GM12878 (cell line): ENCODE results near the gene REPS2. TPM values are rescaled to one million over a fixed set of nuclear protein-coding genes. Genes with fewer than 3 reads are reported as not detected.

Experiments
- ATAC-seq: fragments of 200-7000 bp; cut with Tn5 transposase; 3 replicates; pipeline ENCODE4 v1.9.1; 2020; ENCODE audit warnings: mild to moderate bottlenecking, moderate library complexity
- BruUV-seq: library from RNA; stranded (reverse); fragments of 400-500 nt; replicated peaks from 2 replicates; lab custom pipeline; 2021; lab: Mats Ljungman, UMichigan
- CTCF ChIA-PET: fragments of 300-600 bp; sonication (Branson Sonifier 250); formaldehyde crosslinking; extraction: SDS; loops from one replicate; lab custom pipeline; 2021; ENCODE audit warnings: inconsistent platforms; lab: Yijun Ruan, JAX
- POLR2A ChIA-PET: fragments of 350-600 bp; formaldehyde crosslinking; extraction: SDS; loops from one replicate; lab custom pipeline; 2021; ENCODE audit warnings: inconsistent platforms; lab: Charles Lee
- RAD21 ChIA-PET: fragments of 300-600 bp; sonication (Branson Sonifier 250); formaldehyde crosslinking; loops from one replicate; lab custom pipeline; 2023; ENCODE audit warnings: antibody characterized with exemption; ENCODE audit not compliant: unreplicated experiment; lab: Charles Lee
- SMC1A ChIA-PET: fragments of 300-600 bp; sonication (Branson Sonifier 250); formaldehyde crosslinking; loops from one replicate; lab custom pipeline; 2023; ENCODE audit not compliant: unreplicated experiment, uncharacterized antibody; lab: Charles Lee
- DNase-seq: peaks from one replicate; pipeline ENCODE4 v3.0.0-alpha.2; 2011; ENCODE audit warnings: low read depth, low spot score
- FAIRE-seq: peaks from 3 replicates; lab custom pipeline; 2011; peaks lifted over from hg19 to GRCh38; lab: Jason Lieb, UNC
- H2AFZ ChIP-seq: 2 replicates; pipeline ENCODE4 v1.6.0; 2011; ENCODE audit warnings: low read depth, low read length, control low read depth; ENCODE audit not compliant: control insufficient read depth
- H3K27ac ChIP-seq: 2 replicates; pipeline ENCODE4 v1.5.1; 2011; ENCODE audit warnings: control low read depth; ENCODE audit not compliant: control insufficient read depth, insufficient read depth
- H3K27me3 ChIP-seq, 2 experiments: replicated peaks in 1 of 2; 2 replicates each; pipeline versions ENCODE4 v1.6.0 to v1.6.1; 2011; ENCODE audit warnings: low read length in 1 of 2; ENCODE audit not compliant: control insufficient read depth in 2 of 2, insufficient read depth in 2 of 2
- H3K36me3 ChIP-seq, 2 experiments: 2 replicates each; pipeline ENCODE4 v1.5.1; 2011; ENCODE audit warnings: low read length in 1 of 2; ENCODE audit not compliant: control insufficient read depth in 2 of 2, insufficient read depth in 2 of 2
- H3K4me1 ChIP-seq: 2 replicates; pipeline ENCODE4 v1.6.1; 2011; ENCODE audit warnings: mild to moderate bottlenecking, low read length, moderate library complexity, mixed read lengths; ENCODE audit not compliant: control insufficient read depth, insufficient read depth
- H3K4me2 ChIP-seq: 2 replicates; pipeline ENCODE4 v1.6.0; 2011; ENCODE audit warnings: control low read depth; ENCODE audit not compliant: control insufficient read depth, insufficient read depth
- H3K4me3 ChIP-seq: fragments of 200-600 bp; sonication (generic); 2 replicates; pipeline ENCODE4 v1.5.1; 2016
- H3K79me2 ChIP-seq: 2 replicates; pipeline ENCODE4 v1.6.0; 2011; ENCODE audit warnings: low read length; ENCODE audit not compliant: control insufficient read depth, insufficient read depth
- H3K9ac ChIP-seq: 2 replicates; pipeline ENCODE4 v1.8.0; 2011; ENCODE audit warnings: low read length, control low read depth, mixed read lengths; ENCODE audit not compliant: control insufficient read depth, insufficient read depth
- H3K9me3 ChIP-seq: replicated peaks from 3 replicates; pipeline ENCODE4 v1.5.1; 2011; ENCODE audit warnings: mild to moderate bottlenecking, low read length; ENCODE audit not compliant: control insufficient read depth, insufficient read depth
- H4K20me1 ChIP-seq: 2 replicates; pipeline ENCODE4 v1.6.0; 2011; ENCODE audit not compliant: control insufficient read depth, insufficient read depth
- CBX5 ChIP-seq: sonication (generic); IDR thresholded peaks from 2 replicates; pipeline ENCODE4 v1.6.1; 2016; ENCODE audit warnings: low read depth, moderate library complexity, mild to moderate bottlenecking, inconsistent platforms
- CTCF ChIP-seq, 3 experiments: IDR thresholded peaks in 2 of 3; conservative IDR thresholded peaks in 1 of 3; 2 replicates each; pipeline ENCODE4 v1.5.1; 2011; ENCODE audit warnings: low read depth in 3 of 3, low read length in 3 of 3, mild to moderate bottlenecking in 3 of 3, control low read depth in 2 of 3, moderate library complexity in 2 of 3, inconsistent platforms in 1 of 3, mixed read lengths in 1 of 3; ENCODE audit not compliant: control insufficient read depth in 2 of 3, insufficient read depth in 1 of 3; ENCODE audit errors: extremely low read depth in 1 of 3
- IKZF1 ChIP-seq: fragments of 450-650 bp; conservative IDR thresholded peaks from 2 replicates; pipeline ENCODE4 v1.6.1; 2017; ENCODE audit warnings: antibody characterized with exemption, mild to moderate bottlenecking
- MEF2B ChIP-seq: fragments of 450-650 bp; IDR thresholded peaks from 2 replicates; pipeline ENCODE4 v1.6.1; 2018; ENCODE audit warnings: mild to moderate bottlenecking, moderate library complexity; ENCODE audit not compliant: partially characterized antibody, poor library complexity, severe bottlenecking
- SMC3 ChIP-seq: IDR thresholded peaks from 2 replicates; pipeline ENCODE4 v1.6.1; 2011; ENCODE audit warnings: low read length, improper control_type of control experiment, borderline replicate concordance
- SRF ChIP-seq, 2 experiments: IDR thresholded peaks; 2 replicates each; pipeline ENCODE4 v1.6.1; 2011; ENCODE audit warnings: low read depth in 2 of 2, low read length in 2 of 2, mild to moderate bottlenecking in 1 of 2, moderate library complexity in 1 of 2
- ZNF592 ChIP-seq: fragments of 450-650 bp; IDR thresholded peaks from 2 replicates; pipeline ENCODE4 v1.6.1; 2017; ENCODE audit warnings: mild to moderate bottlenecking, moderate library complexity
- WGBS: methylation state at CpG from one replicate; pipeline ENCODE4 v1.1.6; 2016; ENCODE audit warnings: low lambda C conversion rate; ENCODE audit not compliant: insufficient replicate concordance, insufficient coverage; ENCODE audit errors: missing lambda C conversion rate; 5-methylcytosine and 5-hydroxymethylcytosine counted together
- in situ Hi-C: fragments of 300-500 bp; cut with MboI; formaldehyde crosslinking; loops from 9 replicates; pipeline ENCODE4 v1.14.3; 2018; ENCODE audit warnings: mixed read lengths
- intact Hi-C: fragments of 100-400 bp; cut with micrococcal nuclease; formaldehyde crosslinking; loops from one replicate; pipeline ENCODE4 v1.14.2; 2022; ENCODE audit not compliant: unreplicated experiment
- polyA plus RNA-seq, 11 experiments: library from polyadenylated mRNA; depleted of rRNA in 4 of 11; unstranded in 6 of 11; stranded (reverse) in 5 of 11; fragments of >200 nt; fragmentation: Nextera tagmentation in 4 of 11; fragmentation: Illumina TruSeq in 1 of 11; extraction: Ambion mirVana in 4 of 11; extraction: Trizol in 1 of 11; gene quantifications; 1 replicate in 1 of 11; 2 replicates in 10 of 11; pipeline versions ENCODE4 v1.2.1 to v1.2.3, GENCODE V29; 2011 to 2016; ENCODE audit warnings: inconsistent platforms in 2 of 11, missing spikeins in 2 of 11, low read depth in 1 of 11
- total RNA-seq, 4 experiments: library from RNA; depleted of rRNA in 3 of 4; stranded (reverse); fragments of >200 nt in 3 of 4; fragmentation: Illumina TruSeq in 1 of 4; extraction: Trizol in 1 of 4; gene quantifications; 2 replicates each; pipeline versions ENCODE4 v1.2.1 to v1.2.3, GENCODE V29; 2013 to 2021
- TF ChIP-seq, protein P1 (sequence below): fragments of 450-650 bp; IDR thresholded peaks from 2 replicates; pipeline ENCODE4 v1.6.1; 2017; ENCODE audit warnings: mild to moderate bottlenecking, low read depth, inconsistent platforms; ENCODE audit not compliant: poor library complexity, severe bottlenecking

Gene REPS2
- total and polyA plus RNA-seq, 10 of the 15 experiments (the other 5 are each of a cell fraction or from before 2014, with no cell fraction given), result 2.1 to 6.8 (median 3.9) TPM

- in situ Hi-C loops, result no loop called here
- BruUV-seq, result no TSS peak
These were observed 84.3 kb downstream of the REPS2 start for GRCh38 chrX:17030580-17031270.

More at GRCh38 chrX:17030580-17031270, 84.3 kb downstream of the REPS2 start:
- no peak for DNase-seq
- Histone ChIP-seq H3K4me2 (no peak overlapping the region), H3K27ac (no peak overlapping the region), H2AFZ (no peak overlapping the region), H3K4me3 (no peak overlapping the region), H3K27me3 (peaks cover 0 to 2% of the 10 kb centered on the region in 2 experiments; a peak in 3 of 4 replicates), H4K20me1 (no peaks in the 10 kb centered on the region), H3K9me3 (no peaks in the 10 kb centered on the region), H3K9ac (no peak overlapping the region), H3K4me1 (no peaks in the 10 kb centered on the region), H3K79me2 (no peaks in the 10 kb centered on the region), H3K36me3 (no peaks in the 10 kb centered on the region)
- TF ChIP-seq CBX5, result no peak
- TF ChIP-seq SRF (IDR thresholded peaks at IDR 0.05; ENCODE audit: low read depth in 2 of 2, low read length in 2 of 2), result no peak
- no peak for TF ChIP-seq MEF2B
- TF ChIP-seq, protein P1, sequence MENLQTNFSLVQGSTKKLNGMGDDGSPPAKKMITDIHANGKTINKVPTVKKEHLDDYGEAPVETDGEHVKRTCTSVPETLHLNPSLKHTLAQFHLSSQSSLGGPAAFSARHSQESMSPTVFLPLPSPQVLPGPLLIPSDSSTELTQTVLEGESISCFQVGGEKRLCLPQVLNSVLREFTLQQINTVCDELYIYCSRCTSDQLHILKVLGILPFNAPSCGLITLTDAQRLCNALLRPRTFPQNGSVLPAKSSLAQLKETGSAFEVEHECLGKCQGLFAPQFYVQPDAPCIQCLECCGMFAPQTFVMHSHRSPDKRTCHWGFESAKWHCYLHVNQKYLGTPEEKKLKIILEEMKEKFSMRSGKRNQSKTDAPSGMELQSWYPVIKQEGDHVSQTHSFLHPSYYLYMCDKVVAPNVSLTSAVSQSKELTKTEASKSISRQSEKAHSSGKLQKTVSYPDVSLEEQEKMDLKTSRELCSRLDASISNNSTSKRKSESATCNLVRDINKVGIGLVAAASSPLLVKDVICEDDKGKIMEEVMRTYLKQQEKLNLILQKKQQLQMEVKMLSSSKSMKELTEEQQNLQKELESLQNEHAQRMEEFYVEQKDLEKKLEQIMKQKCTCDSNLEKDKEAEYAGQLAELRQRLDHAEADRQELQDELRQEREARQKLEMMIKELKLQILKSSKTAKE, result no peak
- TF ChIP-seq ZNF592, result no peak
- no peak for TF ChIP-seq CTCF (IDR thresholded peaks at IDR 0.05 in 2 of 3, conservative IDR thresholded peaks at IDR 0.05 in 1 of 3; ENCODE audit: control insufficient read depth in 2 of 3, extremely low read depth in 1 of 3, insufficient read depth in 1 of 3, low read depth in 3 of 3, low read length in 3 of 3)
- TF ChIP-seq IKZF1, result no peak
- TF ChIP-seq SMC3, result no peak
- intact Hi-C loops, result no loop called here
- ATAC-seq, result no peak
- CTCF ChIA-PET, result interaction anchor here (1.1 to 5.7 kb wide), 5 partner anchors 8 to 17 kb away, joined by 3 to 30 read pairs (median 5); no protein-coding TSS in a partner anchor
- SMC1A ChIA-PET, result interaction anchor here (1.1 to 3.2 kb wide), 6 partner anchors 8 to 22 kb away, joined by 3 to 21 read pairs (median 6); no protein-coding TSS in a partner anchor
- no peak for FAIRE-seq
- 3% methylated on average over 3 of the region's 3 CpGs for WGBS
- RAD21 ChIA-PET, result interaction anchor here (1.4 to 2.0 kb wide), 3 partner anchors 9 to 148 kb away, joined by 3 to 5 read pairs (median 5); no protein-coding TSS in a partner anchor
- POLR2A ChIA-PET, result no interaction called here
